ENCODE measurements around the gene MMP14. TPM values are rescaled to one million over a fixed set of nuclear protein-coding genes. Genes with fewer than 3 reads are reported as not detected.

The MMP14 gene
- total RNA-seq, 1 experiment from 2014 or later, result 17.8 TPM

DNA sequence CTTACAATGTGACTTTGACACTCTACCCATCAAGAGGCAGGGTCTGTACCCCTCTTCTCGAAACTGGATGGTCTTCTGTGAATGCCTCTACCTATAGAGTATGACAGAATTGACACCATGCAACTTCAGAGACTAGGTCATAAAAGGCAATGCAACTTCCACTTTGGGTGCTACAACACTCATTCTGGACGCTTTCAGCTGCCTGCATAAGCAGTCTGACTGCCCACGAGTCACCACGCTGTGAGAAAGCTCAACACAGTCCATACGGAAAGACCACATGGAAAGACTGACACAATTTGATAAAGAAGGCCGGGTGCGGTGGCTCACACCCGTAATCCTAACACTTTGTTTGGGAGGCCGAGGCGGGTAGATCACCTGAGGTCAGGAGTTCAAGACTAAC, 36.0 kb upstream of the MMP14 start:
- no peaks in the 10 kb centered on the region for H3K27me3 ChIP-seq (ENCODE audit: insufficient read depth, low read length)
- ATAC-seq (no peak), DNase-seq (ENCODE audit: low read depth, low spot score) (no peak)
- H3K4me3 ChIP-seq (replicated peaks in 1 of 2; ENCODE audit: low read depth in 1 of 2, low read length in 2 of 2), result no peak overlapping the region
- ChIA-PET CTCF (no interaction called here), RAD21 (ENCODE audit: low non-redundant PET in 1 of 2, low total read pairs in 2 of 2, uncharacterized antibody in 2 of 2, unreplicated experiment in 2 of 2) (no interaction called here), POLR2A (interaction anchor here (1.0 kb wide), 1 partner anchor 34 kb away, joined by 3 read pairs; the partner anchor contains the start of gene OXA1L)
- no peaks in the 10 kb centered on the region for H4K20me1 ChIP-seq (ENCODE audit: insufficient read depth)
- H3K79me2 ChIP-seq (ENCODE audit: insufficient read depth, low read length), result no peaks in the 10 kb centered on the region
- H3K9me3 ChIP-seq (ENCODE audit: control insufficient read depth in 1 of 2, insufficient read depth in 1 of 2, low read depth in 1 of 2, low read length in 2 of 2), result no peaks in the 10 kb centered on the region
- intact Hi-C loops (cut with micrococcal nuclease), result no loop called here
- no peaks in the 10 kb centered on the region for H3K9me2 ChIP-seq (ENCODE audit: insufficient read depth)
- H3K4me2 ChIP-seq (ENCODE audit: low read length), result no peak overlapping the region
- BruUV-seq (replicated peaks), result no TSS peak
- no peak overlapping the region for H3K27ac ChIP-seq (ENCODE audit: low read depth, low read length)
- H2AFZ ChIP-seq (ENCODE audit: low read depth, low read length, poor library complexity, severe bottlenecking), result no peak overlapping the region
- H3K9ac ChIP-seq (ENCODE audit: low read length), result no peak overlapping the region
- no peaks in the 10 kb centered on the region for H3K4me1 ChIP-seq (ENCODE audit: control insufficient read depth in 1 of 2, insufficient read depth in 2 of 2, low read length in 2 of 2)
- no peaks in the 10 kb centered on the region for H3K36me3 ChIP-seq (ENCODE audit: control insufficient read depth in 1 of 2, insufficient read depth in 2 of 2, low read length in 2 of 2)
- TF ChIP-seq, protein P1, sequence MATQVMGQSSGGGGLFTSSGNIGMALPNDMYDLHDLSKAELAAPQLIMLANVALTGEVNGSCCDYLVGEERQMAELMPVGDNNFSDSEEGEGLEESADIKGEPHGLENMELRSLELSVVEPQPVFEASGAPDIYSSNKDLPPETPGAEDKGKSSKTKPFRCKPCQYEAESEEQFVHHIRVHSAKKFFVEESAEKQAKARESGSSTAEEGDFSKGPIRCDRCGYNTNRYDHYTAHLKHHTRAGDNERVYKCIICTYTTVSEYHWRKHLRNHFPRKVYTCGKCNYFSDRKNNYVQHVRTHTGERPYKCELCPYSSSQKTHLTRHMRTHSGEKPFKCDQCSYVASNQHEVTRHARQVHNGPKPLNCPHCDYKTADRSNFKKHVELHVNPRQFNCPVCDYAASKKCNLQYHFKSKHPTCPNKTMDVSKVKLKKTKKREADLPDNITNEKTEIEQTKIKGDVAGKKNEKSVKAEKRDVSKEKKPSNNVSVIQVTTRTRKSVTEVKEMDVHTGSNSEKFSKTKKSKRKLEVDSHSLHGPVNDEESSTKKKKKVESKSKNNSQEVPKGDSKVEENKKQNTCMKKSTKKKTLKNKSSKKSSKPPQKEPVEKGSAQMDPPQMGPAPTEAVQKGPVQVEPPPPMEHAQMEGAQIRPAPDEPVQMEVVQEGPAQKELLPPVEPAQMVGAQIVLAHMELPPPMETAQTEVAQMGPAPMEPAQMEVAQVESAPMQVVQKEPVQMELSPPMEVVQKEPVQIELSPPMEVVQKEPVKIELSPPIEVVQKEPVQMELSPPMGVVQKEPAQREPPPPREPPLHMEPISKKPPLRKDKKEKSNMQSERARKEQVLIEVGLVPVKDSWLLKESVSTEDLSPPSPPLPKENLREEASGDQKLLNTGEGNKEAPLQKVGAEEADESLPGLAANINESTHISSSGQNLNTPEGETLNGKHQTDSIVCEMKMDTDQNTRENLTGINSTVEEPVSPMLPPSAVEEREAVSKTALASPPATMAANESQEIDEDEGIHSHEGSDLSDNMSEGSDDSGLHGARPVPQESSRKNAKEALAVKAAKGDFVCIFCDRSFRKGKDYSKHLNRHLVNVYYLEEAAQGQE (IDR thresholded peaks at IDR 0.05; ENCODE audit: low read depth), result no peak
- no peak for TF ChIP-seq CBX3 (IDR thresholded peaks at IDR 0.05; ENCODE audit: low read depth)
- TF ChIP-seq SP1 (IDR thresholded peaks at IDR 0.05; ENCODE audit: low read depth), result no peak
- TF ChIP-seq FOSL1 (IDR thresholded peaks at IDR 0.05; ENCODE audit: low read depth), result no peak
- TF ChIP-seq, protein P2, sequence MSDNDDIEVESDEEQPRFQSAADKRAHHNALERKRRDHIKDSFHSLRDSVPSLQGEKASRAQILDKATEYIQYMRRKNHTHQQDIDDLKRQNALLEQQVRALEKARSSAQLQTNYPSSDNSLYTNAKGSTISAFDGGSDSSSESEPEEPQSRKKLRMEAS (IDR thresholded peaks at IDR 0.05), result no peak
- no peak for TF ChIP-seq RAD21 (IDR thresholded peaks at IDR 0.05; ENCODE audit: low read depth)
- TF ChIP-seq CEBPB (IDR thresholded peaks at IDR 0.05; ENCODE audit: low read depth), result no peak
- no peak for TF ChIP-seq EZH2phosphoT487 (IDR thresholded peaks at IDR 0.05; ENCODE audit: borderline replicate concordance)
- TF ChIP-seq, protein P3, sequence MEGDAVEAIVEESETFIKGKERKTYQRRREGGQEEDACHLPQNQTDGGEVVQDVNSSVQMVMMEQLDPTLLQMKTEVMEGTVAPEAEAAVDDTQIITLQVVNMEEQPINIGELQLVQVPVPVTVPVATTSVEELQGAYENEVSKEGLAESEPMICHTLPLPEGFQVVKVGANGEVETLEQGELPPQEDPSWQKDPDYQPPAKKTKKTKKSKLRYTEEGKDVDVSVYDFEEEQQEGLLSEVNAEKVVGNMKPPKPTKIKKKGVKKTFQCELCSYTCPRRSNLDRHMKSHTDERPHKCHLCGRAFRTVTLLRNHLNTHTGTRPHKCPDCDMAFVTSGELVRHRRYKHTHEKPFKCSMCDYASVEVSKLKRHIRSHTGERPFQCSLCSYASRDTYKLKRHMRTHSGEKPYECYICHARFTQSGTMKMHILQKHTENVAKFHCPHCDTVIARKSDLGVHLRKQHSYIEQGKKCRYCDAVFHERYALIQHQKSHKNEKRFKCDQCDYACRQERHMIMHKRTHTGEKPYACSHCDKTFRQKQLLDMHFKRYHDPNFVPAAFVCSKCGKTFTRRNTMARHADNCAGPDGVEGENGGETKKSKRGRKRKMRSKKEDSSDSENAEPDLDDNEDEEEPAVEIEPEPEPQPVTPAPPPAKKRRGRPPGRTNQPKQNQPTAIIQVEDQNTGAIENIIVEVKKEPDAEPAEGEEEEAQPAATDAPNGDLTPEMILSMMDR (IDR thresholded peaks at IDR 0.05 in 2 of 3, conservative IDR thresholded peaks at IDR 0.05 in 1 of 3; ENCODE audit: borderline replicate concordance in 1 of 3, insufficient read depth in 1 of 3, low read depth in 2 of 3, low read length in 2 of 3), result no peak
- TF ChIP-seq POLR2A (IDR thresholded peaks at IDR 0.05; ENCODE audit: borderline replicate concordance, extremely low read depth, insufficient read depth, insufficient read length), result no peak
- no peak for TF ChIP-seq SIN3A (IDR thresholded peaks at IDR 0.05; ENCODE audit: low read depth)
